GM18498 (cell line): ENCODE data around the gene DHCR24.

ENCODE experiments used
- ATAC-seq: cut with Tn5 transposase; IDR thresholded peaks from one replicate; pipeline ENCODE4 v1.9.1; 2021; ENCODE audit warnings: mild to moderate bottlenecking, moderate library complexity; ENCODE audit not compliant: unreplicated experiment

The DHCR24 gene

DNA sequence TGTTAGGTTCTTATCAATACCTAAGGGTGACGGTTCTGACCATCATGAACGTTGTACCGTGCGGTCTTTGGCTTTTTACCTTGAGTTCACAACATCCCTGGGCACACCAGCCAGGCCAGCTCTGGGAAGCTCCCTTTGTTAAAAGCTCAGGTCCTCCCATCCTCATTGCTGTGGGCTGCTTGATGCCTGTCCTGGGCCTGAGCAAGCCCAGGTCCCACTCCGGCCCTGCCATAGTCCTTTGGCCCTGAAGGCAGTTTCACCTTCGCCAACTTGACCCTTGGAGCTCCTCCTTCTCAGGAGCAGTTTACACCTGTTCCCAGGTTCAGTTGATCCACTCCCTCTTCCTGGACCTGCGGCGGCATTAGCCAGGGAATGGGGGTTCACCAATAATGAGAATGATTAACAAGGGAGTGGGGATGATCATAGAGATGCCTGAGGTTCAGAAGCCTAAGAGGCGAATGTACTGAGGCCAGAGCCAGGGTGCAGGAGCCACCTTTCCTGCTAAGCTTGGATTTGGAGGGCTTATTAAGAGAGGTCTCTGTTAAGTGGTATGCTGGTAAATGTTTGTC is 40.2 kb downstream of the DHCR24 start:
- no peak for ATAC-seq

DNA sequence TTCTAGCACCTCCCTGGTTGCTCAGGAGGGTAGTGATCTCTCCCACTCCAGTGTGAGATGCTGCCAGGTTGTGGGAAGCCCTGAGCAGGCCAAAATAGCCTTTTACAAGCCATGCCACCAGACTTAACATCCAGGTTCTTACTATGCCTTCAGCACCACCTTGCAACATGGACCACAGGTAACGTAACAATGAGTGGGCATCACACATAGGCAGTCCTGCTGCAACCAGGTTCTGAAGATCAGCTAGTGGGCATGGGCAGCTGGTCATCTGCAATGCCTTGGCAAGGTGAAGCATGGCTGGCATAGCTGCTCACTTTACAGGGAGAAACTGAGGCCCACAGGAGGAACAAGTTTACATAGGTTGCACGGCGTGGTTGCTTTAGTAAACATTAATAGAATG is 40.7 kb downstream of the DHCR24 start:
- ATAC-seq, result no peak

DNA sequence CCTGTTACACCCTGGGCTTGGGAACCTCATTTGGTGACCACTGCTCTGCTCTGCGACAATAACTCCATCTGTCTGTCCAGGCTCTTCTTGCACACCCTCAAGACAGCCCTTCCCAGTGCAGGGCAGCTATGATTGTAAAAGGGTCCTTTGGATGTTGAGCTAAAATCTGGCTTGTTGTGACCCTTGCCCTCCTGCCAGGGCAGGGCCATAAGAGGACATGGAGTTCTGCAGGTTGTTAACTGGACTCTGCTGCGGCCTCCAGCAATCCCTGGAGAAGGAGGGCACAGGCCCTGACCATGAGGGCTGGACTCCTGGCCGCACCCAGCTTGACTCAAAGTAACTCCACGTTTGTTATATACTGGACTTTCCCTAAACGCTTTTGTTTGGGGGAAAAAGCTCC is 41.2 kb downstream of the DHCR24 start:
- no peak for ATAC-seq

DNA sequence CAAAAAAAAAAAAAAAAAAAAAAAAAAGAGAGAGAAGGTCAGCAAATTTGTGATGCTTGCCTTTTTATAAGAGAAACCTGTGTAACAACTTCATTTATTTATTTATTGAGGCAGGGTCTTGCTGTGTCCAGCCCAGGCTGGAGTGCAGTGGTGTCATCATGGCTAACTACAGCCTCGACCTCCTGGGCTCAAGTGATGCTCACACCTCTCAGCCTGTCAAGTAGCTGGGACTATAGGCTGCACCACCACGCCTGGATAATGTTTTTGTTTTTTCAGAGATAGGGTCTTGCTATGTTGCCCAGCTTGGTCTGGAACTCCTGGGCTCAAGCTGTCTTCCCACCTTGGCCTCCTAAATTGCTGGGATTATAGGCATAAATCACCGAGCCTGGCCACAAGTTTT is 42.4 kb downstream of the DHCR24 start:
- ATAC-seq, result no peak

DNA sequence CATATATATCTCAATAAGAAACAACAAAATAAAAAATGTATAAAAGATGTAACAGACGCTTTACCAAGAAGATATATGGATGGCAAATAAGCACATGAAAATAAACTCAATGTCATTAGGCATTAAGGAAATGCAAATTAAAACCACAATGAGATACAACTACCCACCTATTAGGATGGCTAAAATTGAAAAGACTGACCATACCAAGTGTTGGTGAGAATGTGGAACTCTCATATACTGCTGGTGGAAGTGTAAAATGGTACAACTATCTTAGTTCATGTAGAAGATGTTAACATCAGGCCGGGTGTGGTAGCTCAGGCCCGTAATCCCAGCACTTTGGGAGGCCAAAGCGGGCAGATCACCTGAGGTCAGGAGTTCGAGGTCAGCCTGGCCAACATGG is 43.5 kb downstream of the DHCR24 start:
- no peak for ATAC-seq

DNA sequence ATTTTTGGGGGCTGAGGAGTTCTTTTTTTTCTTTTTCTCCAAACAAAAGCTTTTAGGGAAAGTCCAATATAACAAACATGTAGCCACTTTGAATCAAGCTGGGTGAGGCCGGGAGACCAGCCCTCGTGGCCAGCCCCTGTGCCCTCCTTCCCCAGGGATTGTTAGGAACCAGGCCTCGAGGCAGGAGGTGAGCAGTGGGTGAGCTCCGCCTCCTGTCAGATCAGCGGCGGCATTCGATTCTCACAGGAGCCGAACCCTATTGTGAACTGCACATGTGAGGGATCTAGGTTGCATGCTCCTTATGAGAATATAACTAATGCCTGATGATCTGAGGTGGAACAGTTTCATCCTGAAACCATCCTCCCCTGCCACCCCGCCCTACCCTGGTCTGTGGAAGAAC is 44.0 kb downstream of the DHCR24 start:
- no peak for ATAC-seq

DNA sequence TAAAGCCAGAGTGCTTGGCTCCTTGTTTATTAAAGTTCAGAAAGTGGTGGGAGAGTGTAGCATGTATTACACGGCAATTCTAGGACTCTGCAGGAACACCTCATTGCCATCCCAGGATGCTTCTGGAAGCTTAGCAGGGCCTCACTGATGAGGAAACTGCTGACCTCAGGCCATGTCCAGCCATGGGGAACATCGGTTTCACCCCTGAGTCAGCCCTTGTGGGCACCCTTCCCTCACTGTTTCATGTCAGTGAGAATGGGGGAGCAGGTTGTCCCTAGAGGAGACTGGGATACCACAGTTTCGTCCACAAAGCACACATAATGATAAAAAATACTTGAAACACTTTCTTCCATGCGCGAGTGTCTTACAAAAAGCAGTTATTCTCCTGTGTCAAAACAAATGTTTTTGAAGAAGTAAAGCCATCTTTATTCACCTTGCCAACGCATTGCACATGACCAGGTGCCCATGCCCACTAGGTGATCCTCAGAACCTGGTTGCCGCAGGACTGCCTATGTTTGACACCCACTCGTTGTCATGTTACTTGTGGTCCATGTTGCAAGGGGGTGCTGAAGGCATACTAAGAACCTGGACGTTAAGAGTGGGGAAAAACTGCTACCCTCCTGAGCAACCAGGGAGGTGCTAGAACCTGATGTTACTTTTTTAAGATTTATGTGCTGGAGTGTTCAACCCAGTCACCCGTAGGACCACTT is 44.6 kb downstream of the DHCR24 start:
- no peak for ATAC-seq

DNA sequence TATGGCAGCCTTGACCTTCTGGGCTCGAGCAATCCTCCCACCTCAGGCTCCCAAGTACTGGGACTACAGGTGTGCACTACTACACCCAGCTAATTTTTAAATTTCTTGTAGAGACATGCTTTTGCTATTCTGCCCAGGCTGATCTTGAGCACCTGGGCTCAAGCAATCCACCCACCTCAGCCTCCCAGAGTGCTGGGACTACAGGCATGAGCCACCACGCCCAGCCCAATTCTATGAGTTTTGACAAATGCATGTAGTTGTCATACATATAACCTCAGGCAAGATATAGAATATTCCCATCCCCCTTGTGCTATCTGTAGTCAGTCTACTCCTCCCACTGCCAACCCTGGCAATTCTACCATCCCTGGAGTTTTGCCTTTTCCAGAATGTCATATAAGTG is 47.2 kb downstream of the DHCR24 start:
- ATAC-seq, result no peak

DNA sequence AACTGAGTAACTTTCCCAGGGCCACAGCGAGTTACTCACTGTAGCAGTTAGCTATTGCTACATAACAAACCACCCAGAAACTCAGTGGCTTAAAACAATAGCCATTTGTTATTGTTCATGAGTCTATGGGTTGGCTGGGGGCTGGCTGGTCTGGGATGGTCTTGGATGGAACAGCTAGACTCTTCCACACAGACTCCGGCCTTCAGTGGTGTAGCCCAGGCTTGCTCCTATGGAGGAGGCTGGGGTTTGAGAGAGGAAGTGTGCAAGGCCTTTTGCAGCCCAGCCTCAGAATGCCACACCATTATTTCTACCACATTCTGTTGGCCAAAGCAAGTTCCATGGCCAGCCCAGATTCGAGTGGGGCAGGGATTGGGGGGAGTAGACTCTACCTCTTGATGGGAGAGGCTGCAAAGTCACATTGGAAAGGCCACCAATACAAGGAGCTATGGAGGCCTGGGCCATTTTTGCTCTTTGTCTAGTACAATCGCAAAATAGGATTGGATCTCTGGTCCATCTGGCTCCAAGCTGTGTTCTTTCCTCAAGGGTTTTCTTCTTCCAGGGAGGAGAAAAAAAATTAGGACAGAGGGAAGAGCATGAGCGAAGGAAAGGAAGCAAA is 48.3 kb downstream of the DHCR24 start:
- ATAC-seq, result no peak

DNA sequence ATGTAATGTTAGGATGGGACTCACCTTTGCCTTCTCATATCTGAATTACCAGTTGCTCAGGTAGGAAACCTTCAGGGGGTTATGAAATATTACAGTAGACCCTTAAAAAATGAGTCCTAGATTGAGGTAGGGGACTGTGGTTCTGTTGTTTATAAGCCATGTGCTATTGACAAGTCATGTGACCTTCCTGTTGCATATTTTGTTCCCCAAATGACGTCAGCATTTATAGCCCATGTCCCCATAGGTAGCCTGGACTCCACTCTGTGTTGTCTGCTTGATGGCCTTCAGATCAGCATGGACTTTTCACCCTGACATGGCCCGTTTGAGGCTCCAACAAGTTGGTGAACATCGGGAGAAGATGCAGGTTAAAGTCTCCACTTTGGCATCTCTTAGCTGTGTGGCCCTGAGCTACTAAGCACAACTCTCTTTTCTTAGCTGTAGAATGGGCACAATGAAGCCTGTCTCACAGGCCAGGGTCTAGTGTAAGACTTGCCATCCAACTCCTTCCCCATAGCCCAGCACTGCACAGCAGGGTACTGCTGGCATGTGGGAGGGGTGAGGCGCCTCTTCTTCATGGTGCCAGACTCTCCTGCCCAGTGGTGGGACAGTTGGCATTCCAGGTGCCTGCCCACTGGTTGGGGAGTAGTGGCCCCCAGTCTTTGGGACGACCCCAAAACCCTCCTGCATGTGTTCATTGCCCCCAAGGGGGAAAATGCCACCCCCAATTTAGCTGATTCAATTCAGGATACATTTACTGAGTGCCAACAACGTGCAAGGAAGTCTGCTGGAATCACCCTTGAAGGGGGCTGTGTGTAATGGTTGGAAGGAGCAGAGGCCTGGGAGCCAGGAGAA is 49.8 kb downstream of the DHCR24 start:
- ATAC-seq, result no peak

DNA sequence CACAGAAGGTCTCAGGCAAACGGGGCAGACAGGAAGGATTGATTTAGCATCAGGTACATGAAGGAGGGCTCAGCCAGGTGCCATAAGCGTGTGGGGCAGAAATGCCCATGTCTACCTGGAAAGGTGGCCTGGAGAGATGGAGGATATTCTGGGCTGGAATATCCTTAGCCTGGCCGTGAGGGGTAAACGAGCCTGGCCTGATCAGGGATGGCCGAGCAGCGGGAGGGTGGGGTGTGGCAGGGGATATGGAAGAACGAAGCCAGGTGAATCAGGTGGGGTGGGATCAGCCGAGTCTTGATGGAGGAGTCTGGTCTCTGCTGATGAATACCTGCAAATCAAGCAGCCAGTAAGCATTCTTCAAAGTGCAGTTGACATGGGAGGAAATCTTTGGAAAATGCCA is 50.4 kb downstream of the DHCR24 start:
- no peak for ATAC-seq

DNA sequence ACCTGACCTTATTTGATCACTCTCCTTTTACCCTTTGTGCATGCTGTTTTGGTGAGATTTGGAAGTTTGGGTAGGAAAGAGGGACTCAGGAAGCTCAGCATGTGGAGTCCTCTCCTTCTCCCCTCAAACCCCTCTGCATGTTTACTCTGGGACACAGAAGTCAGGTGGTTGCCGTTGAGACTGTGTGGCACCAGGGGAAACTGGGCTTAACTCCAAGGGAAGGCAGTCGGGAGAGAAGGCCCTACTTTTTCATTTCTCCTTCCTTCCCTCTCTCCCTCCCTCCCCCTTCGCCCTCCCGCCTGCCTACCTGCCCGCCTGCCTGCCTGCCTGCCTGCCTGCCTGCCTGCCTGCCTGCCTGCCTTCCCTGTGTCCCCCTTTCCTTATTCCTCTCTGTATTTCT is 51.0 kb downstream of the DHCR24 start:
- no peak for ATAC-seq

DNA sequence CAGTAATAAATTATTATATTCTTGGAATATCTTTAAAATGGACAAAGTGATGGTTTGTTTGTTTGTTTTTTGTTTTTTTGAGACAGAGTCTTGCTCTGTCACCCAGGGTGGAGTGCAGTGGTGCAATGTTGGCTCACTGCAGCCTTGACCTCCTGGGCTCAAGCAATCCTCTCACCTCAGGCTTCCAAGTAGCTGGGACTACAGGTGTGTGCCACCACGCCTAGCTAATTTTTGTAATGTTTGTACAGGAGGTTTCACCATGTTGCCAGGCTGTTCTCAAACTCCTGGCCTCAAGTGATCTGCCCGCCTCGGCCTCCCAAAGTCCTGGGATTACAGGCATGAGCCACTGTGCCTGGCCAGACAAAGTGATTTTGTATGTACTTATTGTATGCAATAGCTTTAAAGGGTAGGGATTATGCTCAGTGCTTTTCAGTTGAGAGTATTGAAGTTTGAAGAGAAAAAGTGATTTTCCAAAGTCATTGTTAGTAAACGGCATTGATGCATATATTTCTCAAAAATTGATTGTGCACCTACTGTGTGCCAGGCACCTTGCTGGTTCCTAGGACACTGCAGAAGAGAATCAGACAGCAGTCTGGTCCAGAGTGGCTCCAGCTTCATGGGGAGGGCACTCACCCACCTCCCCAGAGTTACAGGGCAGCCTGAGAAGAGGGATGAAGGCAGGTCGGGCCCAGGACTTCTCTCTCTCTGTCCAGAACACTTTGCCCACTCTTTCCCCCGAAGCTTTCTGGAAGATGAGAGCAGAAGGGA is 51.7 kb downstream of the DHCR24 start:
- ATAC-seq, result no peak

DNA sequence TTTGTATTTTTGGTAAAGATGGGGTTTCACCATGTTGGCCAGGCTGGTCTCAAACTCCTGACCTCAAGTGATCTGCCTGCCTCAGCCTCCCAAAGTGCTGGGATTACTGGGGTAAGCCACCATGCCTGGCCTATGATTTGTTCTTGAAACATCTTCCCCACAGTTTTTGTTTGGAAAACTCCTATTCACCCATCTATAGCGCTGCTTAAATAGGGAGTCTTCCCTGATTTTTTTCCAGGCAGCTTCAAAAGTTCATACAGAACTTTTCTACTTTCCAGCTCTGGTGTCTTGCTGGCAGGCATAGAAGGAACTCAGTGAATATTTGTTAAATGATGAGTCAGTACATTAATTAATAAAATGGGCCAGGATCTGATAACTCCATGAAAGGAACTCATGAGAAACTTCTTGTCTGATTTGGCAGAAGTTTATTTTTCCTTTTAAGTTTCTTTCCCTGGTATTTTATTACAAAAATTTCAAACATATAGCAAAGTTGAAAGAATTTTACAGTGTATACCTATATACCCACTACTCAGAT is 52.9 kb downstream of the DHCR24 start:
- no peak for ATAC-seq

DNA sequence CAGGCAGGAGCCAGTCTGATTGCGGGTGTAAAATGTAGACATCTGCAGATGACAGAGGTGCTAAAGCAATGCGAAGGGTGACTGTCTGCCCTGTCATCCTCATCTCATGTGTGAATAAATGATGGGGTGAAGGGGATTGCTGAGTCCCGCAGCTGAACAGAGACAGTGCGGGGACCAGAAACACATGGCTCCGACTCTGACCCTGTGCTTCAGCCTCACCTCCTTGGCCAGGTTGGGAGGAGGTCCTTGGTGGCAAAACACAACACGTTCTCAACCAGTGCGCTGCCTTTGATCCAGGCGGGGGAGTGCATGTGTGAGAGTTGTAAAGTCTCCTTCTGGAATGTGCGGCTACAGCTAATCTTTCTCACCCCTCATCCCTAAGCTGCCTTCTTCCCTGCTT is 53.9 kb downstream of the DHCR24 start:
- ATAC-seq, result no peak

DNA sequence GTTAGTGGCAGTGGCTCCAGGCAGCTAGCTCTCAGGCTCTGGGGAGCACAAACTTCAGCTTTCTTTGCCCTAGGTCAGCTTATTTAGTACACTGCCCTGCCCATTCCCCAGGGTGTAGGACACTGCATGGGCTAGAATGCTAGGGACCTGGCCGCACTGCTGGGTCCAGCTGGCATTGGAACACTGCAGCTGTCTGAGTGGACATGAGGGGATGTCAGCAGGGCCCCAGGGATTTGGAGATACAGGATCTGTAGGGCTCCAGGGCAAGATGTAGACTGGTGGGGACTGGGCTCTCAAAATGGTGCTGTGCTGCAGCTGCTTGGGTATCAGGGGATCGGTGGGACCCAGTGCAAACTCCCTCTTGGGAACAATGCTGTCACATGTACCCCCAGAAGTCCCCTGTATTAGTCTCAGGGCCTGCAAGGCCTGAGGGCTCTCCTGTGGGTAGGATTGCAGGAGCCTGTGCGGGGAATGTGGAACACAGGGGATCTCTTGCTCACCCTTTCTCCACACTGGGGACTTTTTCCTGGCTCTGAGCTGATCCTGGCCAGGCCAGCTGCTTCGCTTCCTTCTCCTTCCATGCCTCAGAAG is 60.7 kb downstream of the DHCR24 start:
- no peak for ATAC-seq

DNA sequence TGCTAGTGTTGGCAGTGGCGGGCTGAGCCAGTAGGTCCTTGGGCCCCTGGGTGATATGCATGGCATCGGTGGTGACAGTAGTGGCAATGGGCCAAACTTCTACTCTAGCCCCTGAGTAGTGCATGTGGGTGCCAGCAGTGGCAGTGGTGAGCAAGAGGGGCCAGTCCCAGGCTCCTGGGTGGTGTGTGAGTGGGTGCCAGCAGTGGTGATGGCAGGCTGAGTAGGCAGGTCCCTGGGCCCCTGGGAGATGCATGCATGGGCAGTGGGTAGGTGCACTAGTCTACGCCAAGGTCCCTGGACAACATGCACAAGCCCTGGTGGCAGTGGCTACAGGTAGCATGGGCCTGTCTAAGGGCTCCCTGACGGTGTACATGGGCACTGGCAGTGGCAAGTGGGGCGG is 61.3 kb downstream of the DHCR24 start:
- no peak for ATAC-seq

DNA sequence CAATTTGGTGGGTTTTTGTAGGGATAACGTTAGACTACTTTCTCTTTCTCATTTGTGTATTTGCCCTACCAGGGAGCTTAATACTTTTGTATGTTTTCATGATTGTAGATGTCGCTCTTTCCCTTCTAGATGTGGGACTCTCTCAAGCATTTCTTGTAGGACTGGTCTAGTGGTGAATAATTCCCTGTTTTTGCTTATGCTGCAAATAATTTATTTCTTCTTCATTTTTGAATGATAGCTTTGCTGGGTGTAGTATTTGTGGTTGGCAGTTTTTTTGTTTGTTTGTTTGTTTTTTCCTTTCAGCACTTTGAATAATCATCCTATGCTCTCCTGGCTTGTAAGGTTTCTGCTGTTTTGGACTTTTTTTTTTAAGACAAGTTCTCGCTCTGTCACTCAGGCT is 63.3 kb downstream of the DHCR24 start:
- no peak for ATAC-seq

DNA sequence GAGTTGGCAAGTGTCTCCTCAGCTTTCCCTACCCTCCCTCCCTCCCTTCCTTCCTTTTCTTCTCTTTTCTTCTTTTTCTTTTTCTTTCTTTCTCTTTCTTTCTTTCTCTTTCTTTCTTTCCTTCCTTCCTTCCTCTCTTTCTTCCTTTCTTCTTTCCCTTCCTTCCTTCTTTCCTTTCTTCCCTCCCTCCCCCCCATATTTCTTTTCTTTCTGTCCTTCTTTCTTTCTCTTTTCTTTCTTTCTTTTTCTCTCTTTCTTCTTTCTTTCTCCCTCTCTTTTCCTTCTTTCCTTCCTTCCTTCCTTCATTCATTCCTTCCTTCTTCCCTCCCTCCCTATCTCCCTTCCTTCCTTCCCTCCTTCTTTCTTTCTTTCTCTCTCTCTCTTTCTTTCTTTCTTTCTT is 67.3 kb downstream of the DHCR24 start:
- ATAC-seq, result no peak

DNA sequence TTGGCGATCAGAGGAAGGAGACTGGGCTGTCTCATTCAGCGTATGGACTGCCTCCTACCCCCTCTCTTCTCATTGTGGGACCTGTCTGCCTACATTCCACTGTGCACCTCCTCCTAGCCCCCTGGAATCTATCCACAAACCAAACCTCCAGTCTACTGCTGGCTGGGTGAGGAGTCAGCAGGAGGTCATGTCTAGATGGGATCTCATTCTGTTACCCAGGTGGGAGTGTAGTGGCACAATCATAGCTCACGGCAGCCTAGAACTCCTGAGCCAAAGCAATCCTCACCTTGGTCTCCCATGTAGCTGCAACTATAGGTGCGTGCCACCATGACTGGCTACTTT is 67.8 kb downstream of the DHCR24 start:
- ATAC-seq, result no peak
